SK-N-SH treated with all-trans-retinoic acid at 6 μM for 48 hours (cell line): ENCODE measurements around the gene MUC12.
"Not testable (repeated sequence)": the region's sequence is repeated elsewhere in the genome, so short reads cannot be mapped to it uniquely, and the experiment has no call there.

Experiments
- ATAC-seq: fragments of 200-7000 bp; cut with Tn5 transposase; 3 replicates; pipeline ENCODE4 v1.9.1; 2020; ENCODE audit warnings: mild to moderate bottlenecking, moderate library complexity
- ARNTL ChIP-seq: fragments of 450-650 bp; formaldehyde crosslinking; IDR thresholded peaks from 2 replicates; pipeline ENCODE4 v1.5.0; 2020; ENCODE audit warnings: low read depth, mild to moderate bottlenecking, moderate library complexity, borderline replicate concordance
- BACH2 ChIP-seq: fragments of 250-450 bp; sonication (Bioruptor Pico); IDR thresholded peaks from 2 replicates; pipeline ENCODE4 v1.9.0; 2021; ENCODE audit warnings: mild to moderate bottlenecking, borderline replicate concordance
- CSDC2 ChIP-seq: fragments of 250-450 bp; sonication (Bioruptor Pico); IDR thresholded peaks from 2 replicates; pipeline ENCODE4 v1.5.0; 2020; ENCODE audit warnings: mild to moderate bottlenecking, moderate library complexity
- ESRRG ChIP-seq: fragments of 250-450 bp; sonication (Bioruptor Pico); IDR thresholded peaks from 2 replicates; pipeline ENCODE4 v1.6.1; 2021; ENCODE audit warnings: mild to moderate bottlenecking
- GLIS3 ChIP-seq: fragments of 250-450 bp; sonication (Bioruptor Pico); IDR thresholded peaks from 2 replicates; pipeline ENCODE4 v1.5.0; 2020; ENCODE audit warnings: mild to moderate bottlenecking, moderate library complexity
- ISL1 ChIP-seq: fragments of 250-450 bp; sonication (Bioruptor Pico); IDR thresholded peaks from 2 replicates; pipeline ENCODE4 v2.1.2; 2022; ENCODE audit warnings: mild to moderate bottlenecking, moderate library complexity
- PPARA ChIP-seq: fragments of 250-450 bp; sonication (Bioruptor Pico); IDR thresholded peaks from 2 replicates; pipeline ENCODE4 v1.5.0; 2020; ENCODE audit warnings: mild to moderate bottlenecking, borderline replicate concordance
- RARB ChIP-seq: fragments of 250-450 bp; sonication (Bioruptor Pico); IDR thresholded peaks from 2 replicates; pipeline ENCODE4 v1.8.0; 2021; ENCODE audit warnings: mild to moderate bottlenecking, moderate library complexity
- TCF4 ChIP-seq: fragments of 250-450 bp; sonication (Bioruptor Pico); IDR thresholded peaks from 2 replicates; pipeline ENCODE4 v1.8.0; 2021; ENCODE audit warnings: mild to moderate bottlenecking, moderate library complexity, borderline replicate concordance
- TOX ChIP-seq: fragments of 250-450 bp; sonication (Bioruptor Pico); IDR thresholded peaks from 2 replicates; pipeline ENCODE4 v1.8.0; 2021; ENCODE audit warnings: mild to moderate bottlenecking, moderate library complexity, borderline replicate concordance
- ZC3H10 ChIP-seq: fragments of 250-450 bp; sonication (Bioruptor Pico); IDR thresholded peaks from 2 replicates; pipeline ENCODE4 v1.5.1; 2021; ENCODE audit warnings: mild to moderate bottlenecking, moderate library complexity
- ZFP3 ChIP-seq: fragments of 250-450 bp; sonication (Bioruptor Pico); IDR thresholded peaks from 2 replicates; pipeline ENCODE4 v1.5.0; 2020; ENCODE audit warnings: mild to moderate bottlenecking, moderate library complexity
- ZFP30 ChIP-seq: fragments of 450-650 bp; formaldehyde crosslinking; IDR thresholded peaks from 2 replicates; pipeline ENCODE4 v1.5.0; 2022; ENCODE audit warnings: mild to moderate bottlenecking, moderate library complexity
- ZNF565 ChIP-seq: fragments of 450-650 bp; formaldehyde crosslinking; conservative IDR thresholded peaks from 2 replicates; pipeline ENCODE4 v1.5.0; 2020; ENCODE audit warnings: low read depth, mild to moderate bottlenecking, moderate library complexity
- ZNF70 ChIP-seq: fragments of 450-650 bp; formaldehyde crosslinking; IDR thresholded peaks from 2 replicates; pipeline ENCODE4 v1.5.0; 2020; ENCODE audit warnings: mild to moderate bottlenecking, moderate library complexity
- ZNF8 ChIP-seq: fragments of 450-650 bp; formaldehyde crosslinking; IDR thresholded peaks from 2 replicates; pipeline ENCODE4 v1.5.0; 2020; ENCODE audit warnings: mild to moderate bottlenecking, moderate library complexity
- TF ChIP-seq, protein P1 (sequence below): fragments of 250-450 bp; sonication (Bioruptor Pico); IDR thresholded peaks from 2 replicates; pipeline ENCODE4 v1.8.0; 2021; ENCODE audit warnings: low read depth, mild to moderate bottlenecking, moderate library complexity, borderline replicate concordance
- TF ChIP-seq, protein P2 (sequence below): fragments of 250-450 bp; sonication (Bioruptor Pico); IDR thresholded peaks from 2 replicates; pipeline ENCODE4 v1.5.1; 2021; ENCODE audit warnings: mild to moderate bottlenecking, moderate library complexity
- TF ChIP-seq, protein P3 (sequence below): fragments of 250-450 bp; sonication (Bioruptor Pico); IDR thresholded peaks from 2 replicates; pipeline ENCODE4 v1.8.0; 2020; ENCODE audit warnings: mild to moderate bottlenecking, moderate library complexity, borderline replicate concordance
- TF ChIP-seq, protein P4 (sequence below): fragments of 250-450 bp; sonication (Bioruptor Pico); IDR thresholded peaks from 2 replicates; pipeline ENCODE4 v1.5.0; 2020; ENCODE audit warnings: mild to moderate bottlenecking, moderate library complexity
- TF ChIP-seq, protein P5 (sequence below): fragments of 250-450 bp; sonication (Bioruptor Pico); IDR thresholded peaks from 2 replicates; pipeline ENCODE4 v1.5.1; 2020; ENCODE audit warnings: low read depth, mild to moderate bottlenecking, moderate library complexity

MUC12 gene

DNA sequence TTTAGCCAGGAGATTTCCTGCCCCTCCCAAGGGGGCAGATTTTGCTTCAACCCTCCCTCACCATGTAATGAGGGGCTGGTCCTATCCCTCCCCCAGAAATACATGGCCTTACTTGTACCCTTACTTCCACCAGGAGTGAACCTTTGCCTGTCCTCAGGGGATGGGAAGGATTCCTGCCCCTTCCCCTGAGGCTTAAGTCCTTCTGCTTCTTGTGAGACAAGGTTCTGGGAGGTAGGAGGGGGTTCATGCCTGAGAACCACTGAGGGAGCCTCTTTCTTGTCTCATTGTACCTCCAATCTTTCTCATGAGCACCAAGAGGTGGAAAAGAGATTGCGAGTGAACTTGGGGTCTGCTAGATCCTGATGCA lies 39.6 kb upstream of the MUC12 start:
- ATAC-seq: no peak
- TF ChIP-seq ESRRG (no peak), PPARA (CRISPR knock-in tag) (no peak), ARNTL (CRISPR knock-in tag) (no peak), TOX (CRISPR knock-in tag) (no peak), ZC3H10 (CRISPR knock-in tag) (no peak), RARB (CRISPR knock-in tag) (no peak), BACH2 (no peak), ISL1 (no peak), ZNF70 (CRISPR knock-in tag) (no peak), ZNF8 (CRISPR knock-in tag) (no peak), GLIS3 (CRISPR knock-in tag) (no peak), TCF4 (CRISPR knock-in tag) (no peak), CSDC2 (CRISPR knock-in tag) (no peak)
- TF ChIP-seq, protein P1, sequence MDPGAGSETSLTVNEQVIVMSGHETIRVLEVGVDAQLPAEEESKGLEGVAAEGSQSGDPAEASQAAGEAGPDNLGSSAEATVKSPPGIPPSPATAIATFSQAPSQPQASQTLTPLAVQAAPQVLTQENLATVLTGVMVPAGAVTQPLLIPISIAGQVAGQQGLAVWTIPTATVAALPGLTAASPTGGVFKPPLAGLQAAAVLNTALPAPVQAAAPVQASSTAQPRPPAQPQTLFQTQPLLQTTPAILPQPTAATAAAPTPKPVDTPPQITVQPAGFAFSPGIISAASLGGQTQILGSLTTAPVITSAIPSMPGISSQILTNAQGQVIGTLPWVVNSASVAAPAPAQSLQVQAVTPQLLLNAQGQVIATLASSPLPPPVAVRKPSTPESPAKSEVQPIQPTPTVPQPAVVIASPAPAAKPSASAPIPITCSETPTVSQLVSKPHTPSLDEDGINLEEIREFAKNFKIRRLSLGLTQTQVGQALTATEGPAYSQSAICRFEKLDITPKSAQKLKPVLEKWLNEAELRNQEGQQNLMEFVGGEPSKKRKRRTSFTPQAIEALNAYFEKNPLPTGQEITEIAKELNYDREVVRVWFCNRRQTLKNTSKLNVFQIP (CRISPR knock-in tag): no peak
- TF ChIP-seq, protein P2, sequence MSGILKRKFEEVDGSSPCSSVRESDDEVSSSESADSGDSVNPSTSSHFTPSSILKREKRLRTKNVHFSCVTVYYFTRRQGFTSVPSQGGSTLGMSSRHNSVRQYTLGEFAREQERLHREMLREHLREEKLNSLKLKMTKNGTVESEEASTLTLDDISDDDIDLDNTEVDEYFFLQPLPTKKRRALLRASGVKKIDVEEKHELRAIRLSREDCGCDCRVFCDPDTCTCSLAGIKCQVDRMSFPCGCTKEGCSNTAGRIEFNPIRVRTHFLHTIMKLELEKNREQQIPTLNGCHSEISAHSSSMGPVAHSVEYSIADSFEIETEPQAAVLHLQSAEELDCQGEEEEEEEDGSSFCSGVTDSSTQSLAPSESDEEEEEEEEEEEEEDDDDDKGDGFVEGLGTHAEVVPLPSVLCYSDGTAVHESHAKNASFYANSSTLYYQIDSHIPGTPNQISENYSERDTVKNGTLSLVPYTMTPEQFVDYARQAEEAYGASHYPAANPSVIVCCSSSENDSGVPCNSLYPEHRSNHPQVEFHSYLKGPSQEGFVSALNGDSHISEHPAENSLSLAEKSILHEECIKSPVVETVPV: no peak
- TF ChIP-seq, protein P3, sequence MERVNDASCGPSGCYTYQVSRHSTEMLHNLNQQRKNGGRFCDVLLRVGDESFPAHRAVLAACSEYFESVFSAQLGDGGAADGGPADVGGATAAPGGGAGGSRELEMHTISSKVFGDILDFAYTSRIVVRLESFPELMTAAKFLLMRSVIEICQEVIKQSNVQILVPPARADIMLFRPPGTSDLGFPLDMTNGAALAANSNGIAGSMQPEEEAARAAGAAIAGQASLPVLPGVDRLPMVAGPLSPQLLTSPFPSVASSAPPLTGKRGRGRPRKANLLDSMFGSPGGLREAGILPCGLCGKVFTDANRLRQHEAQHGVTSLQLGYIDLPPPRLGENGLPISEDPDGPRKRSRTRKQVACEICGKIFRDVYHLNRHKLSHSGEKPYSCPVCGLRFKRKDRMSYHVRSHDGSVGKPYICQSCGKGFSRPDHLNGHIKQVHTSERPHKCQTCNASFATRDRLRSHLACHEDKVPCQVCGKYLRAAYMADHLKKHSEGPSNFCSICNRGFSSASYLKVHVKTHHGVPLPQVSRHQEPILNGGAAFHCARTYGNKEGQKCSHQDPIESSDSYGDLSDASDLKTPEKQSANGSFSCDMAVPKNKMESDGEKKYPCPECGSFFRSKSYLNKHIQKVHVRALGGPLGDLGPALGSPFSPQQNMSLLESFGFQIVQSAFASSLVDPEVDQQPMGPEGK (CRISPR knock-in tag): no peak
- TF ChIP-seq, protein P4, sequence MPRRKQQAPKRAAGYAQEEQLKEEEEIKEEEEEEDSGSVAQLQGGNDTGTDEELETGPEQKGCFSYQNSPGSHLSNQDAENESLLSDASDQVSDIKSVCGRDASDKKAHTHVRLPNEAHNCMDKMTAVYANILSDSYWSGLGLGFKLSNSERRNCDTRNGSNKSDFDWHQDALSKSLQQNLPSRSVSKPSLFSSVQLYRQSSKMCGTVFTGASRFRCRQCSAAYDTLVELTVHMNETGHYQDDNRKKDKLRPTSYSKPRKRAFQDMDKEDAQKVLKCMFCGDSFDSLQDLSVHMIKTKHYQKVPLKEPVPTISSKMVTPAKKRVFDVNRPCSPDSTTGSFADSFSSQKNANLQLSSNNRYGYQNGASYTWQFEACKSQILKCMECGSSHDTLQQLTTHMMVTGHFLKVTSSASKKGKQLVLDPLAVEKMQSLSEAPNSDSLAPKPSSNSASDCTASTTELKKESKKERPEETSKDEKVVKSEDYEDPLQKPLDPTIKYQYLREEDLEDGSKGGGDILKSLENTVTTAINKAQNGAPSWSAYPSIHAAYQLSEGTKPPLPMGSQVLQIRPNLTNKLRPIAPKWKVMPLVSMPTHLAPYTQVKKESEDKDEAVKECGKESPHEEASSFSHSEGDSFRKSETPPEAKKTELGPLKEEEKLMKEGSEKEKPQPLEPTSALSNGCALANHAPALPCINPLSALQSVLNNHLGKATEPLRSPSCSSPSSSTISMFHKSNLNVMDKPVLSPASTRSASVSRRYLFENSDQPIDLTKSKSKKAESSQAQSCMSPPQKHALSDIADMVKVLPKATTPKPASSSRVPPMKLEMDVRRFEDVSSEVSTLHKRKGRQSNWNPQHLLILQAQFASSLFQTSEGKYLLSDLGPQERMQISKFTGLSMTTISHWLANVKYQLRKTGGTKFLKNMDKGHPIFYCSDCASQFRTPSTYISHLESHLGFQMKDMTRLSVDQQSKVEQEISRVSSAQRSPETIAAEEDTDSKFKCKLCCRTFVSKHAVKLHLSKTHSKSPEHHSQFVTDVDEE (CRISPR knock-in tag): no peak
- TF ChIP-seq, protein P5, sequence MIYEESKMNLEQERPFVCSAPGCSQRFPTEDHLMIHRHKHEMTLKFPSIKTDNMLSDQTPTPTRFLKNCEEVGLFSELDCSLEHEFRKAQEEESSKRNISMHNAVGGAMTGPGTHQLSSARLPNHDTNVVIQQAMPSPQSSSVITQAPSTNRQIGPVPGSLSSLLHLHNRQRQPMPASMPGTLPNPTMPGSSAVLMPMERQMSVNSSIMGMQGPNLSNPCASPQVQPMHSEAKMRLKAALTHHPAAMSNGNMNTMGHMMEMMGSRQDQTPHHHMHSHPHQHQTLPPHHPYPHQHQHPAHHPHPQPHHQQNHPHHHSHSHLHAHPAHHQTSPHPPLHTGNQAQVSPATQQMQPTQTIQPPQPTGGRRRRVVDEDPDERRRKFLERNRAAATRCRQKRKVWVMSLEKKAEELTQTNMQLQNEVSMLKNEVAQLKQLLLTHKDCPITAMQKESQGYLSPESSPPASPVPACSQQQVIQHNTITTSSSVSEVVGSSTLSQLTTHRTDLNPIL (CRISPR knock-in tag): no peak

DNA sequence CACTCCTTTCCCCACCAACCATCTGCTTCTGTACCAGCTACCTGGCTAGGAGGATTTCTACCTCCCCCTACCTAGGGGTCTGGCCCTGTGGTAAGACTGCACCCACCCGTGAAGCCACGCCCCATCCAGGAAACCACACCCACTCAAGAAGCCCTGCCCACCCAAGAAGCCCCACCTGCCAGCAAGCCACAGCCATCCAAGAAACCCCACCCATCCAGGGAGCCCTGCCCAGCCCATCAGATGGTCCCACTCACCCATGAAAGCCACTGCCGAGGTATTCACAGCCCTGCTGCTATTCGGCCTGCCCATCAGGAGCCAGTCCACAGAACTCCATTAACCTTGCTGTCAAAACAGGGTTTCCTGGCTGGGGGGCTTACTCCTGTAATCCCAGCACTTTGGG lies 35.6 kb upstream of the MUC12 start:
- TF ChIP-seq, protein P1 (CRISPR knock-in tag): no peak
- TF ChIP-seq ZFP30 (no peak), TOX (CRISPR knock-in tag) (no peak), GLIS3 (CRISPR knock-in tag) (no peak), ZNF8 (CRISPR knock-in tag) (no peak), ZNF70 (CRISPR knock-in tag) (no peak), ESRRG (no peak), ZFP3 (CRISPR knock-in tag) (no peak), ISL1 (no peak), PPARA (CRISPR knock-in tag) (no peak), ZNF565 (CRISPR knock-in tag) (no peak), RARB (CRISPR knock-in tag) (no peak)
- TF ChIP-seq, protein P2: no peak
- TF ChIP-seq, protein P4 (CRISPR knock-in tag): no peak
- ATAC-seq: no peak

DNA sequence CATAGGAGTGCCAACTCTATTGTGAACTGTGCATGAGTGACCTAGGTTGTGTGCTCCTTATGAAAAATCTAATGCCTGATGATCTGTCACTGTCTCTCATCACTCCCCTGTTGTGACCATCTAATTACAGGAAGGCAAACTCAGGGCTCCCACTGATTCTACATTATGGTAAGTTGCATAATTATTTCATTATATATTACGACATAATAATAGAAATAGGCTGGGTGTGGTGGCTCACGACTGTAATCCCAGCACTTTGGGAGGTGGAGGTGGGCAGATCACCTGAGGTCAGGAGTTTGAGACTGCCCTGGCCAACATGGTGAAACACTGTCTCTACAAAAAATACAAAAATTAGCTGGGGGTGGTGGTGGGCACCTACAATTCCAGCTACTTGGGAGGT lies 34.0 kb upstream of the MUC12 start:
- ATAC-seq: not testable (repeated sequence)

DNA sequence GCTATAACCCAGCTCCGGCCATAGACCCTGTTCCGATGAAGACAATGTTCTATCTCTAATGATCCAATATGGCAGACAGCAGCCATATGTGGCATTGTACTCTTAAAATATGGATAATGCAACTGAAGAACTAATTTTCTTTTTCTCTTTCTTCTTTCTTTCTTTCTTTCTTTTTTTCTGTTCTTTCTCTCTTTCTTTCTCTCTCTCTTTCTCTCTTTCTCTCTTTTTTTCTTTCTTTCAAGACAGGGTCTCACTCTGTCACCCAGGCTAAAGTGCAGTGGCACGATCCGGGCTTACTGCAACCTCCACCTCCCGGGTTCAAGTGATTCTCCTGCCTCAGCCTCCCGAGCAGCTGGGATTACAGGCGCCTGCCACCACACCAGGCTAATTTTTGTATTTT lies 33.2 kb upstream of the MUC12 start:
- not testable (repeated sequence) for ATAC-seq
